ENCODE measurements around the gene PALLD. TPM values are rescaled to one million over a fixed set of nuclear protein-coding genes. Genes with fewer than 3 reads are reported as not detected.

PALLD gene
- polyA plus RNA-seq, 1 donor (not counting 4 experiments of a cell fraction or from before 2014, with no cell fraction given), result 136 TPM

DNA sequence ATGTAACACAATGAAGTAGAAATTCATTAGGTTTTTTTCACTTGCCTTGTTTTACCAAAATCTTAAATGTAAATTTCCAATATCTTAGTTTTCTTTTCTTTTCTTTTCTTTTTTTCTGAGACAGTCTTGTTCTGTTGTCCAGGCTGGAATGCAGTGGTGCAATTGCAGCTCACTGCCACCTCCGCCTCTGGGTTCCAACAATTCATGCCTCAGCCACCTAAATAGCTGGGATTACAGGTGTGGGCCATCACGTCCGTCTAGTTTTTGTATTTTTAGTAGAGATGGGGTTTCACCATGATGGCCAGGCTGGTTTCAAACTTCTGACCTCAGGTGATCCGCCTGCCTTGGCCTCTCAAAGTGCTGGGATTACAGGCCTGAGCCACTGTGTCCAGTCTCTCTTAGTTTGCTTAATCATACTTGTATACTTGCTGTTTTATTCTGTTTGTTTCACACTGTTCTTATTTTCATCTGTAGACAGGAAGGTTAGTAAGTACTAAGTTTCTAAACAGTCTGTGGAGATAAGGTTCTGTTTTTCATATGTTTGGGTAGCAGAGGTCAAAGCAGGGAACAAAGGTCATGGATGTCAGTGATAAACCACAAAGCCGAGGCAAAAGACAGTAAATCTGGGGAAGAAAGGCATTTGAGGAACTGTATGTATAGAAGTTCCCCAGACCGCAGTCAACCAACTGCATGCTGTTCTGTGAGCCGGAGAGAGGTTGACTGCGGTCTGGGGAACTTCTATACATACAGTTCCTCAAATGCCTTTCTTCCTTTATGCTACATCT, 384.2 kb downstream of the PALLD start:
- H3K79me2 ChIP-seq (ENCODE audit: control insufficient read depth, insufficient read depth, low read length), result peaks cover 80% of the 10 kb centered on the region
- peaks cover 13% of the 10 kb centered on the region for H3K4me1 ChIP-seq (ENCODE audit: control insufficient read depth, extremely low read depth, insufficient read depth, low read length)
- FAIRE-seq, result peak; percentile 32
- no peak overlapping the region for H3K4me2 ChIP-seq (ENCODE audit: control insufficient read depth, extremely low read depth, insufficient read depth, low read depth, low read length)
- H3K9me3 ChIP-seq (ENCODE audit: control insufficient read depth, low read depth, low read length), result no peaks in the 10 kb centered on the region
- H3K4me3 ChIP-seq (ENCODE audit: control insufficient read depth in 2 of 3, extremely low read depth in 1 of 3, insufficient read depth in 2 of 3, low read depth in 1 of 3, low read length in 3 of 3), result no peak overlapping the region
- no peak overlapping the region for H3K9ac ChIP-seq (ENCODE audit: control insufficient read depth, extremely low read depth, insufficient read depth, low read length)
- no peak overlapping the region for H3K27ac ChIP-seq (ENCODE audit: control insufficient read depth, insufficient read depth, low read length)
- DNase-seq (ENCODE audit: low read depth, low spot score), result no peak
- peaks cover 3% of the 10 kb centered on the region for H4K20me1 ChIP-seq (ENCODE audit: control insufficient read depth, extremely low read depth, insufficient read depth, low read length)
- H3K9me1 ChIP-seq (ENCODE audit: control insufficient read depth, extremely low read depth, insufficient read depth, low read length), result no peaks in the 10 kb centered on the region
- no peaks in the 10 kb centered on the region for H3K27me3 ChIP-seq (ENCODE audit: control insufficient read depth, extremely low read depth, insufficient read depth, low read length)
- peaks cover 18 to 28% of the 10 kb centered on the region in 2 experiments for H3K36me3 ChIP-seq (ENCODE audit: control insufficient read depth in 2 of 2, extremely low read depth in 1 of 2, insufficient read depth in 2 of 2, low read length in 2 of 2)
- dilution Hi-C loops (cut with MboI; ENCODE audit: extremely low pct_ligation_motif_present, low sequenced_read_pairs), result no loop called here
- no peak overlapping the region for H2AFZ ChIP-seq (ENCODE audit: control insufficient read depth, low read length)
- TF ChIP-seq, protein P1, sequence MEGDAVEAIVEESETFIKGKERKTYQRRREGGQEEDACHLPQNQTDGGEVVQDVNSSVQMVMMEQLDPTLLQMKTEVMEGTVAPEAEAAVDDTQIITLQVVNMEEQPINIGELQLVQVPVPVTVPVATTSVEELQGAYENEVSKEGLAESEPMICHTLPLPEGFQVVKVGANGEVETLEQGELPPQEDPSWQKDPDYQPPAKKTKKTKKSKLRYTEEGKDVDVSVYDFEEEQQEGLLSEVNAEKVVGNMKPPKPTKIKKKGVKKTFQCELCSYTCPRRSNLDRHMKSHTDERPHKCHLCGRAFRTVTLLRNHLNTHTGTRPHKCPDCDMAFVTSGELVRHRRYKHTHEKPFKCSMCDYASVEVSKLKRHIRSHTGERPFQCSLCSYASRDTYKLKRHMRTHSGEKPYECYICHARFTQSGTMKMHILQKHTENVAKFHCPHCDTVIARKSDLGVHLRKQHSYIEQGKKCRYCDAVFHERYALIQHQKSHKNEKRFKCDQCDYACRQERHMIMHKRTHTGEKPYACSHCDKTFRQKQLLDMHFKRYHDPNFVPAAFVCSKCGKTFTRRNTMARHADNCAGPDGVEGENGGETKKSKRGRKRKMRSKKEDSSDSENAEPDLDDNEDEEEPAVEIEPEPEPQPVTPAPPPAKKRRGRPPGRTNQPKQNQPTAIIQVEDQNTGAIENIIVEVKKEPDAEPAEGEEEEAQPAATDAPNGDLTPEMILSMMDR (optimal IDR thresholded peaks at IDR 0.05 in 1 of 3, IDR thresholded peaks at IDR 0.05 in 1 of 3, conservative IDR thresholded peaks at IDR 0.05 in 1 of 3; ENCODE audit: extremely low read depth in 1 of 3, insufficient read depth in 2 of 3, low read length in 3 of 3), result no peak
- TF ChIP-seq EZH2 (IDR thresholded peaks at IDR 0.05; ENCODE audit: low read length), result no peak

DNA sequence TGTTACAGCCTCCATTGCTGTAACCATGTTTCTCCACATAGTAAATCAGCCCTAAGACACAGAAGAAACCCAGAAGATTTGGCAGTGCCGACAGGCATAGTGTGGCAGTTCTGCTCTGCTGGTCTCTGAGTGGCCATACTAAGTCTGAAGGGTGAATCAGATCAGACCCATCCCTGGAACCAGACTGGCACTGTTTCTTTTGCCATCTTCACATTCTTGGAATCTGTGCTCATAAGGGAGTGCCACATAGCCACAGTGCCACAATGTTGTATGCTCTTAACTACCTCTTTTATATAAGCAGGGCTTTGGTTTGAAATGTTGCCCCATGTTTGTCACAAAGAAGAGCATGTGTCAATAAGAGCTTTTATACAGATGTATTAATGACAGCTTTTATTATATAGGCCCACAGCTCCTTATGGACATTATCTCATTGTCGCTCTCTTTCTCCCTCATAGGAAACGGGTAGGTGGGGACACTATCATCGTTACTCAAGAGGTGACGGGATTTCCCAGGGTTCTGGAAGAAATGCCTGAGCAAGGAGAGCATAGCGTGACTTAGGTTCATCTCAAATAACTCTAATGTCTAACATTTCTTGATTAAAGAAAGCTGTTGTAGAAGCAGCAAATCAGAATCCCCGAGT, 385.0 kb downstream of the PALLD start:
- Histone ChIP-seq H4K20me1 (ENCODE audit: control insufficient read depth, extremely low read depth, insufficient read depth, low read length) (no peaks in the 10 kb centered on the region), H3K9me1 (ENCODE audit: control insufficient read depth, extremely low read depth, insufficient read depth, low read length) (no peaks in the 10 kb centered on the region), H3K27me3 (ENCODE audit: control insufficient read depth, extremely low read depth, insufficient read depth, low read length) (no peaks in the 10 kb centered on the region), H3K4me1 (ENCODE audit: control insufficient read depth, extremely low read depth, insufficient read depth, low read length) (peaks cover 18% of the 10 kb centered on the region), H3K4me2 (ENCODE audit: control insufficient read depth, extremely low read depth, insufficient read depth, low read depth, low read length) (no peak overlapping the region), H2AFZ (ENCODE audit: control insufficient read depth, low read length) (no peak overlapping the region), H3K79me2 (ENCODE audit: control insufficient read depth, insufficient read depth, low read length) (peaks cover 74% of the 10 kb centered on the region), H3K9ac (ENCODE audit: control insufficient read depth, extremely low read depth, insufficient read depth, low read length) (no peak overlapping the region), H3K9me3 (ENCODE audit: control insufficient read depth, low read depth, low read length) (no peaks in the 10 kb centered on the region), H3K27ac (ENCODE audit: control insufficient read depth, insufficient read depth, low read length) (peak overlapping the region; percentile 30), H3K36me3 (ENCODE audit: control insufficient read depth in 2 of 2, extremely low read depth in 1 of 2, insufficient read depth in 2 of 2, low read length in 2 of 2) (peaks cover 15 to 28% of the 10 kb centered on the region in 2 experiments), H3K4me3 (ENCODE audit: control insufficient read depth in 2 of 3, extremely low read depth in 1 of 3, insufficient read depth in 2 of 3, low read depth in 1 of 3, low read length in 3 of 3) (no peak overlapping the region)
- dilution Hi-C loops (cut with MboI; ENCODE audit: extremely low pct_ligation_motif_present, low sequenced_read_pairs), result no loop called here
- TF ChIP-seq, protein P1 (optimal IDR thresholded peaks at IDR 0.05 in 1 of 3, IDR thresholded peaks at IDR 0.05 in 1 of 3, conservative IDR thresholded peaks at IDR 0.05 in 1 of 3; ENCODE audit: extremely low read depth in 1 of 3, insufficient read depth in 2 of 3, low read length in 3 of 3), result no peak
- no peak for TF ChIP-seq EZH2 (IDR thresholded peaks at IDR 0.05; ENCODE audit: low read length)
- FAIRE-seq (peak; percentile 48), DNase-seq (ENCODE audit: low read depth, low spot score) (no peak)

All from keratinocyte (primary cell).